Fibroblast of lung (primary cell): ENCODE results near the gene ITGA5.

ENCODE experiments used
- CTCF ChIP-seq, 2 donors: IDR thresholded peaks in 1 of 2; conservative IDR thresholded peaks in 1 of 2; 1 replicate in 1 of 2; 2 replicates in 1 of 2; pipeline ENCODE4 v1.5.1; 2011 to 2012; ENCODE audit warnings: low read length in 2 of 2, control low read depth in 1 of 2, inconsistent platforms in 1 of 2, low read depth in 1 of 2, mild to moderate bottlenecking in 1 of 2
- EZH2 ChIP-seq: IDR thresholded peaks from 2 replicates; pipeline ENCODE4 v1.5.1; 2012; ENCODE audit warnings: low read length, control low read depth, mild to moderate bottlenecking; ENCODE audit errors: missing control alignments

- TF ChIP-seq CTCF (conservative IDR thresholded peaks at IDR 0.05 in 1 of 2, IDR thresholded peaks at IDR 0.05 in 1 of 2; ENCODE audit: low read depth in 1 of 2, low read length in 2 of 2), result no peak
- TF ChIP-seq EZH2, result no peak
These were observed 28.9 kb upstream of the ITGA5 start for GRCh38 chr12:54447917-54448316.
